GM06990 (cell line): ENCODE results near the gene NEU3.

Experiments used
- DNase-seq: peaks from one replicate; pipeline ENCODE4 v3.0.0-alpha.2; 2011; ENCODE audit not compliant: insufficient read length; ENCODE audit errors: extremely low read depth
- H3K27me3 ChIP-seq: replicated peaks from 2 replicates; pipeline ENCODE4 v1.6.0; 2011; ENCODE audit warnings: low read length; ENCODE audit not compliant: control insufficient read depth, insufficient read depth
- H3K36me3 ChIP-seq: 2 replicates; pipeline ENCODE4 v1.5.1; 2011; ENCODE audit warnings: low read length; ENCODE audit not compliant: control insufficient read depth, insufficient read depth
- H3K4me3 ChIP-seq: replicated peaks from 2 replicates; pipeline ENCODE4 v1.5.1; 2011; ENCODE audit warnings: low read depth, mild to moderate bottlenecking, control low read depth, low read length
- CTCF ChIP-seq: IDR thresholded peaks from 2 replicates; pipeline ENCODE4 v1.5.1; 2011; ENCODE audit warnings: low read length, control low read depth, mild to moderate bottlenecking, inconsistent platforms; ENCODE audit not compliant: insufficient read depth, poor library complexity, severe bottlenecking

The NEU3 gene

GRCh38 chr11:74949753-74950137 lies 39.0 kb upstream of the NEU3 start:
- H3K27me3 ChIP-seq: no peaks in the 10 kb centered on the region
- no peak for DNase-seq
- TF ChIP-seq CTCF: no peak
- H3K36me3 ChIP-seq: peaks cover 2% of the 10 kb centered on the region
- H3K4me3 ChIP-seq: peak overlapping the region; percentile 99

DNA sequence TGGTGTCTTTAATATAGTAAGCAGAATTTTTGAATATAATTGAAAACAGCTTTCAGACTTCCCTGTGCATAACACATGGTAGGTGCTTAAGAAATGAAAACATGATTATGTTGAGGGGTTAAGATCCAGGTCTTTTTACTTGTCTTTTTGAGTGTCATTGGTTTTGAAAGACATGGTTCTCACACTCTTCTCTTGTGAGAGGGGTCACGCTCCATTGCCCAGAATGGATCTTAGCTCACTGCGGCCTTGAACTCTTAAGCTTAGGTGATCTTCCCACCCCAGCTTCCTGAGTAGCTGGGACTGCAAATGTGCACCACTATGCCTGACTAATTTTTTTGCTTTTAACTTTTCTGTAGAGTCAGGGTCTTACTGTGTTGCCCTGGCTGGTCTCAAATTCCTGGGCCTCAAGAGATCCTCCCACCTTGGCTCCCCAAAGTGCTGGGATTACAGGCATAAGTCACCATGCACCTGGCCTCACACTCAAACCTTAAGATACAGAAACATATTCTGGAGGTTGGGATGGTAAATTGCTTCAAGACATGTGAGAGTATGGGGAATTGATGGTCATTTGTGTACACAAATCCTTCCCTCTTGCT lies 38.3 kb upstream of the NEU3 start:
- TF ChIP-seq CTCF: no peak
- no peak for DNase-seq
- no peaks in the 10 kb centered on the region for H3K27me3 ChIP-seq
- peak overlapping the region; percentile 99 for H3K4me3 ChIP-seq
- peaks cover 2% of the 10 kb centered on the region for H3K36me3 ChIP-seq

DNA sequence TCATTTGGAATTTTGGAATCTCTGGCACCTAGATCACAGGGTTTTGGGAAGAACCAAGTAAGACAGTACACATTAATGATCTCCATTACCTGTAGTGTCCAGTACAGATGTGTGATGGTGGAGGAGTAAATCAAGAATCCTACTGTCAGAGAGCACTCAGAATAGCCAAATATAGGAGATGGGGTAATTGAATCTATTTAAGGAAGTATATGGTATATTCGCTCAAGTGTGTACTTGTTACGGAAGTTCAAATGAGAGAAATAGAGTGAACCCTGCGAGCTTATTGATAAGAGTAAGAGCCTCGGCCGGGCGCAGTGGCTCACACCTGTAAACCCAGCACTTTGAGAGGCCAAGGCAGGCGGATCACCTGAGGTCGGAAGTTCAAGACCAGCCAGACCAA lies 37.5 kb upstream of the NEU3 start:
- H3K27me3 ChIP-seq: no peaks in the 10 kb centered on the region
- no peak for DNase-seq
- H3K36me3 ChIP-seq: peaks cover 2% of the 10 kb centered on the region
- TF ChIP-seq CTCF: no peak
- peak overlapping the region; percentile 99 for H3K4me3 ChIP-seq

DNA sequence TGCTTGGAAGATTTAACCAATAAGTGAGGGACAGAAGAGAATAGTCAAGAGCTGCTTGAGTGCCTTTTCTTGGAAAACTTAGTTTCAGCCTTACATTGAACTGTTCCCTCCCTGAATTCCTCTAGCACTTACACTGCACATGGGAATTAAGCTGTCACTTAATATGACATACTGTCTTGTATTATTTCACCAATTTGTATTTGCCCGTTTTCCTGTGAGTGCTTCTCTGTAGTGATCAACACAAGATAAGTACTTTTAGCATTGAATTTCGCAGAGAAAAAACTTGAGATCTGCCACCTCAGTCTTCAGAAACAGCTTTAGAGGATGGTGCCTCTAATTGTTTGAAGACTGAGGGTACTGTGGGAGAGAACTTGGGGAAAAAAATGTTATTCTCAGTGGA lies 36.0 kb upstream of the NEU3 start:
- Histone ChIP-seq H3K4me3 (peak overlapping the region; percentile 99; the same call in 1 of the 2 replicates), H3K36me3 (peaks cover 4% of the 10 kb centered on the region), H3K27me3 (no peaks in the 10 kb centered on the region)
- no peak for DNase-seq
- TF ChIP-seq CTCF: no peak

- H3K4me3 ChIP-seq: peak overlapping the region; percentile 46
- H3K27me3 ChIP-seq: no peaks in the 10 kb centered on the region
- H3K36me3 ChIP-seq: peaks cover 4% of the 10 kb centered on the region
- DNase-seq: peak; percentile 39
- TF ChIP-seq CTCF: no peak
Observed at GRCh38 chr11:74953451-74953850, 35.3 kb upstream of the NEU3 start.

- H3K36me3 ChIP-seq: peaks cover 4% of the 10 kb centered on the region
- no peak for TF ChIP-seq CTCF
- no peak for DNase-seq
- H3K27me3 ChIP-seq: no peaks in the 10 kb centered on the region
- peak overlapping the region; percentile 6; the same call in 1 of the 2 replicates for H3K4me3 ChIP-seq
Observed at GRCh38 chr11:74954199-74954598, 34.5 kb upstream of the NEU3 start.
